H54 (cell line): ENCODE data around the gene PDZD2.
"Not testable (repeated sequence)": the region's sequence is repeated elsewhere in the genome, so short reads cannot be mapped to it uniquely, and the experiment has no call there.

Experiments
- DNase-seq: peaks from one replicate; pipeline ENCODE4 v3.0.0; 2011; ENCODE audit warnings: low spot score, mixed read lengths; ENCODE audit not compliant: insufficient read length
- FAIRE-seq: peaks from 3 replicates; lab custom pipeline; 2011; peaks lifted over from hg19 to GRCh38; lab: Jason Lieb, UNC
- POLR2A ChIP-seq: IDR thresholded peaks from 2 replicates; pipeline ENCODE4 v1.6.1; 2011; ENCODE audit warnings: low read depth, mild to moderate bottlenecking, low read length

The PDZD2 gene

DNA sequence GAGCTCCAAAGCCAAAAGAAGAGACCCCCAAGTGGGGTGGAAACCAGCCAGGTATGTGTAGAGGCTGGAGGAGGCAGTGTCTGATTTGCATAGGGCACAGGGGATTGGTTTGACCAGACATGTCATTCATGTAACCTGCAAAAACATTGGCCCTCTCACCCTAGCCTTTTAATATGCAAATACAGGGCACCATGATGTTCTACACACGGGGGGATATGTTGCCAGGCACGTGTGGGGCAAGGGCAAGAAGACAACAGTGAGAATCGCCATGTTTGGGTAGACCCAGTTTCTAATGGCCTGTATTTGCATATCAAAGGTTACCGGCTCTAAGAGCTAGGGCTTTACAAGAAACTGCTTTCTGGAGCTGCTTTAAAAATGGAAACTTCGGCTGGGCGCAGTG lies 326.3 kb downstream of the PDZD2 start:
- DNase-seq (no peak), FAIRE-seq (no peak)
- no peak for TF ChIP-seq POLR2A

- no peak for TF ChIP-seq POLR2A
- FAIRE-seq, result no peak
- no peak for DNase-seq
Observed at GRCh38 chr5:31966936-31967335, 328.0 kb downstream of the PDZD2 start.

DNA sequence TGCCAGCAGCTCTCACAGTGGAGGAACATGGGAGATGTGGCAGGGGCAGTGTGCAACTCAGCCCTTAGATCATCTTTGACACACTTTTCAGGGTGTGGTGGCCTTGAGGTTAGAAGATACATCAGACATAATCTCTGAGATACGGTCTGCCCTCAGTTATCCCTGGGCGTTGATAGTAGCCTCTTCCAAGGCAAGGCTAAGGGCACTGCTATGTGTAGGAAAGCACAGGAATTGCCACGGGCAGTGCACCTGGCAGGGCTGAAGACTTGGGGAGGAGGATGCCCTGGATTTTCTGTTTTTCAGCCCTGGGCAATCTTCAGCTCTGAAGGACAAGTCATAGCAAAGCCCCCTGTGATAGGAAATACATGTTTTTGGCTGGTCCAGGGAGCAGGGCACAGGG lies 328.5 kb downstream of the PDZD2 start:
- DNase-seq (no peak), FAIRE-seq (no peak)
- no peak for TF ChIP-seq POLR2A

DNA sequence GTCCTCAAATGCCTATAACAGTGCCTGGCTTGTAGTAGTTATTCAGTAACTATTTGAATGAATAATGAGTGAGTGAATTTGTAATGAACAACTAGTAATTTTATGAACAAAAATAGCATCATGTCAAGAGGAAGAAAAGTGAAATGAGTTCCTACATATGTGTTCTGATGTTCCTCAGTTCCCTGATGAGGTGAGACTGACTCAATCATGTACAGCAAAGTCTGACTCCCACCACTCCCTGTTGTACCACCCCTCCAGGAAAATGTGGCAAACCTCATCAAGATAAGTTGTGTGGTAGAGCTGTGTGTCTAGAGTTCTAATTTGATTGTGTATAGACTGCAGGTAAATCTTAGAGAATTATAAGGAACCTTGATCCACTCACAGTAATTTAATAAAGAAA lies 333.6 kb downstream of the PDZD2 start:
- TF ChIP-seq POLR2A, result no peak
- no peak for FAIRE-seq

DNA sequence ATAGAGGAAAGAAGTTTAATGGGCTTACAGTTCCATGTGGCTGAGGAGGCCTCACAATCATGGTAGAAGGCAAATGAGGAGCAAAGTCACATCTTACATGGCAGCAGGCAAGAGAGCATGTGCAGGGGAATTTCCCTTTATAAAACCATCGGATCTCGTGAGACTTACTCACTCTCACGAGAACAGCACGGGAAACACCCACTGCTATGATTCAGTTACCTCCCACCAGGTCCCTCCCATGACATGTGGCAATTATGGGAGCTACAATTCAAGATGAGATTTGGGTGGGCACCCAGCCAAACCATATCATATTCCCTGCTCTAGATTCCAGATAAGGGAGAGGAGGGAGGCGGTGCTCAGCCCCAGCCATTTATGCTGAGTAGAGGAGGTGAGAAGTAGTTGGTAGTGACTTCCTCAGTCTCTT lies 336.3 kb downstream of the PDZD2 start:
- not testable (repeated sequence) for FAIRE-seq, DNase-seq

More for the DNA sequence above, 333.6 kb downstream of the PDZD2 start:
- no peak for DNase-seq

DNA sequence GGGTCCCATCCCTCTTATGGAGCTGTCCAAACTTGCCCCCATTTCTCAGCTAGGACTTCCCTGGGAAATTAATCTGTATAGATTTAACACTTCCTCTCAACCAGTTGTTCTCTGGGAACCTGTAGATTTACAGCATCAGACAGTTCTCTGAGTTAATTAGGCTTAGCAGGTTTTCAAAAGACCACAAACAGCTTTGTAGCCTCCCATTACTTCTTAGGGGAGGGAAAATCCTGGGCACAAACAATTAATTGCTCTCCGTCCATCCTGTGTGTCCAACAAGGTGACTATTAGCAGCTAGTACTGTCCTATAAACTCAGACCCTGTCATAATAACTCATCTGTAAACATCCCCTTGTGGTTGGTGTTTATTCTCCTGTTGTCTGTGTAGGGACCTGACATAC lies 337.2 kb downstream of the PDZD2 start:
- FAIRE-seq (no peak), DNase-seq (no peak)
- TF ChIP-seq POLR2A, result no peak

GRCh38 chr5:31981361-31981945 lies 342.5 kb downstream of the PDZD2 start:
- no peak for FAIRE-seq
- no peak for TF ChIP-seq POLR2A
- DNase-seq, result no peak

GRCh38 chr5:31982027-31982426 lies 343.1 kb downstream of the PDZD2 start:
- DNase-seq, result no peak
- no peak for FAIRE-seq
- no peak for TF ChIP-seq POLR2A

DNA sequence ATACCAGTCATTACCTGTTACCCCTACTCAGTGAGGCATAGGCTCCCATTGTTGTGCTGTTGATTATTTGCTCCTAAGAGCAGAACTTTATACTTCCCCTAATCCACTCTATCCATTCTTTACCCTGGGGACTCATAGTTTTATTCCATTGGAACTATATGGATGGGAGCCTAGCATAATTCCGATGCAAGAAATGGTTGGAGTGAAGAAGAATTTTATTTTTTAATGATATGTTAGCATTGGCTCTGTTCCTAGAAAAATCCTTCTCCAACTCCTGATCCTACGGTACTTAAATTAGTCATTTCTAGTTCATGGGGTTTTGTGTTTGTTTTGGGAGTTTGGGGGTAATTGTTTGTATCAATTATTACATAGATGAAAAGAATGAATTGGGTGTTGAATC lies 343.7 kb downstream of the PDZD2 start:
- TF ChIP-seq POLR2A, result no peak
- FAIRE-seq (no peak), DNase-seq (no peak)

GRCh38 chr5:31983851-31984250 lies 344.9 kb downstream of the PDZD2 start:
- TF ChIP-seq POLR2A, result no peak

GRCh38 chr5:31984691-31985090 lies 345.8 kb downstream of the PDZD2 start:
- no peak for FAIRE-seq
- no peak for DNase-seq

More at GRCh38 chr5:31983851-31984250, 344.9 kb downstream of the PDZD2 start:
- FAIRE-seq (no peak), DNase-seq (no peak)

DNA sequence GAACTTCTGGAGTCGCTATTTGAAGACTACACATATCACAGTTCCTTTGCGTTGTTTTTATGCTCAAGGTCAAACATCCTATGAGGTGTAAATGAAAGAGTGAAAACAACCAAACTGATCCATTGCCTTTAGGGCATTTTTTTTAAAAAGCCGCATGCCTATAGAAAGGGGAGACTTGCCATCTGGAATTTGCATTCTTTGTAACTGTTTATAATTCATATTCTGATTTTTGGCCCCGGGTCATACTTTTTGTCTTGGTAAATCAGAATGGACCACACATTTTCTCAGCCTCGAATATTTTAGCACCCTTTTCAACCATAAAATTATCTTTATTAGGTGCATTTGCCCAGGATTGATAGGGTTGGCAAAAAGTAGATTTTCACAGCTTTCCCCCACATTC lies 347.2 kb downstream of the PDZD2 start:
- FAIRE-seq (no peak), DNase-seq (no peak)
- no peak for TF ChIP-seq POLR2A

More at GRCh38 chr5:31984691-31985090, 345.8 kb downstream of the PDZD2 start:
- TF ChIP-seq POLR2A, result no peak

DNA sequence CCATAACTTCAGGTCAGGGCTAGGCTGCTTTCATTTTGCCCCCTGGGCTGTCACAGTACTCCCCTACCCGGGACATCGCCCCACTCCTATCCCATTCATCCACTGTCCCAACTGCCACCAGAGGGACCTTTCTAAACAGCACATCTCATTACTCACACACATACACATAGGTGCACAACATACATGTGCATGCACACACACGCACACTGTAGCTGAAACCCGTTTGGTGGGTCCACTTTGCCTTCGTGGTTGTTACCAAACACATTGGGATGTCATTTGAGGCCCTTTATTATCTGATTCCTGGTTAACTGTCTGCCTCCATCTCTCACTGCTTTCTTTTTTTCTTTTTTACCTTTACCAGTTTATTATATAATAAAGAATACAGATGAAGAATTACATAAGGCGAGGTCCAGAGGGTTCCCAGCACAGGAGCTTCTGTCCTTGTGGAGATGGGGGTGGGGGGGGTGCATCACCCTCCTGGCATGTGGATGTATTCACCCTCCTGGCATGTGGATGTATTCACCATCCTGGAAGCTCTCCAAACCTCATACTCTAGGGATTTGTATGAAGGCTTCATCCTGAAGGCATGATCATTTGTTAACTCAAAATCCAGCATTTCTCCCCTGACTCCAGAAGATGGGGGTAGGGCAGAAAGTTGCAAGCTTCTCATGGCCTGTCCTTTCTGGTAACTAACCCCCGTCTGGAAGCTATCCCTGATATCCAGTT lies 349.2 kb downstream of the PDZD2 start:
- TF ChIP-seq POLR2A, result no peak
- peak; percentile 77 for DNase-seq
- FAIRE-seq, result peak; percentile 89

DNA sequence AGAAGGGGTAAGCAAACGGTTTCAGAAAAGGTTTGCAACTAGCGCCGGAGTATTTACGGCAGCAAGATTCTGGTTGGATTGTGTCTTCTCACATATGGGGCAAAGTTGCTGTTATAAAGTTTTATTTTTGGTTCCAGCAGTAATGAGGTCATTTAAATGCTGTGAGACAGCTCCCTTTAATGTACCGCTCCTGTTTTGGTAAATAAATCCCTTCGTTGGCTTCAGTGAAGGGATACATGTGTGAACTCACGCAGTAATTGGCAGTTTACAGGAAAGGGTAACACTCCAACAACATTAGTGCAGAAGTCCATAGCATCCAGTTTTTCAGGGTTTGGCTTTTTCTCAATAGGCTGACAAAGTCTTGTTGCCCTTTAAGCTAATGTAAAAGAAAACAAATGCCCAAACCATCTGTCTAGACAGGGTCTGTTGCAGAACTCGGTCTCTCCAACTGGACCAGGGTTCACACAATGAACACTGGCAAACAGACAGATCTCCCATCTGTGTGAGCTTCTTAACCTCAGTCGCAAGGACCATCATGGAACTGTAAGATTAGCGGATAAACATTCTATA lies 351.2 kb downstream of the PDZD2 start:
- FAIRE-seq (no peak), DNase-seq (no peak)
- no peak for TF ChIP-seq POLR2A
